H9 (cell line): ENCODE measurements around the gene DPP10. TPM values are rescaled to one million over a fixed set of nuclear protein-coding genes. Genes with fewer than 3 reads are reported as not detected.

Experiments
- DNase-seq: peaks from one replicate; pipeline ENCODE4 v3.0.0-alpha.2; 2017
- H2AFZ ChIP-seq: one replicate; pipeline ENCODE4 v1.6.1; 2013; ENCODE audit warnings: mild to moderate bottlenecking, low read length, control low read depth, moderate library complexity
- H2AK5ac ChIP-seq: 2 replicates; pipeline ENCODE4 v1.6.1; 2013; ENCODE audit warnings: low read length, control low read depth, mixed read lengths; ENCODE audit not compliant: insufficient read length
- H2BK120ac ChIP-seq: one replicate; pipeline ENCODE4 v1.6.1; 2013; ENCODE audit warnings: low read depth, mild to moderate bottlenecking, low read length, control low read depth, inconsistent platforms; ENCODE audit not compliant: poor library complexity, severe bottlenecking
- H2BK12ac ChIP-seq: 2 replicates; pipeline ENCODE4 v1.6.1; 2013; ENCODE audit warnings: low read length, control low read depth, mixed read lengths, low read depth; ENCODE audit not compliant: insufficient read length
- H2BK15ac ChIP-seq: 2 replicates; pipeline ENCODE4 v1.6.1; 2013; ENCODE audit warnings: low read depth, low read length, control low read depth
- H2BK20ac ChIP-seq: one replicate; pipeline ENCODE4 v1.6.1; 2013; ENCODE audit warnings: low read depth, mild to moderate bottlenecking, low read length, control low read depth, inconsistent platforms; ENCODE audit not compliant: poor library complexity, severe bottlenecking
- H2BK5ac ChIP-seq: 2 replicates; pipeline ENCODE4 v1.6.1; 2013; ENCODE audit warnings: low read length, control low read depth, mixed read lengths; ENCODE audit not compliant: insufficient read length
- H3K14ac ChIP-seq: 2 replicates; pipeline ENCODE4 v1.6.1; 2013; ENCODE audit warnings: low read length, control low read depth; ENCODE audit not compliant: insufficient read depth
- H3K18ac ChIP-seq: 2 replicates; pipeline ENCODE4 v1.6.1; 2013; ENCODE audit warnings: low read depth, mild to moderate bottlenecking, mixed read lengths, low read length, control low read depth; ENCODE audit not compliant: insufficient read length
- H3K23ac ChIP-seq: 2 replicates; pipeline ENCODE4 v1.6.1; 2013; ENCODE audit warnings: low read length, control low read depth, mixed read lengths, low read depth; ENCODE audit not compliant: insufficient read length
- H3K23me2 ChIP-seq: 2 replicates; pipeline ENCODE4 v1.6.1; 2013; ENCODE audit warnings: low read depth, mild to moderate bottlenecking, mixed read lengths, low read length, control low read depth; ENCODE audit not compliant: insufficient read length, poor library complexity, severe bottlenecking
- H3K27ac ChIP-seq: 2 replicates; pipeline ENCODE4 v1.5.1; 2013; ENCODE audit warnings: low read length, control low read depth, mixed read lengths, low read depth; ENCODE audit not compliant: insufficient read length
- H3K27me3 ChIP-seq: 2 replicates; pipeline ENCODE4 v1.6.1; 2013; ENCODE audit warnings: low read length, control low read depth, inconsistent platforms; ENCODE audit not compliant: insufficient read depth
- H3K4ac ChIP-seq: 2 replicates; pipeline ENCODE4 v1.6.1; 2013; ENCODE audit warnings: low read depth, mild to moderate bottlenecking, control low read depth, inconsistent platforms, low read length, moderate library complexity
- H3K4me1 ChIP-seq: 2 replicates; pipeline ENCODE4 v1.6.1; 2013; ENCODE audit warnings: low read length, control low read depth, inconsistent platforms; ENCODE audit not compliant: insufficient read depth
- H3K4me2 ChIP-seq: 2 replicates; pipeline ENCODE4 v1.6.1; 2013; ENCODE audit warnings: low read length, control low read depth, mixed read lengths; ENCODE audit not compliant: insufficient read length, insufficient read depth
- H3K56ac ChIP-seq: 2 replicates; pipeline ENCODE4 v1.6.1; 2013; ENCODE audit warnings: low read depth, mild to moderate bottlenecking, mixed read lengths, low read length, control low read depth; ENCODE audit not compliant: insufficient read length
- H3K79me1 ChIP-seq: 2 replicates; pipeline ENCODE4 v1.6.1; 2013; ENCODE audit warnings: low read depth, mild to moderate bottlenecking, moderate library complexity, low read length, control low read depth, inconsistent platforms; ENCODE audit not compliant: insufficient read depth, poor library complexity, severe bottlenecking
- H3K79me2 ChIP-seq: 2 replicates; pipeline ENCODE4 v1.6.1; 2013; ENCODE audit warnings: low read length, control low read depth, inconsistent platforms; ENCODE audit not compliant: insufficient read depth
- H3K9ac ChIP-seq: 2 replicates; pipeline ENCODE4 v1.6.1; 2013; ENCODE audit warnings: low read length, control low read depth, mixed read lengths; ENCODE audit not compliant: insufficient read length; ENCODE audit errors: extremely low read depth
- H3K9me3 ChIP-seq: one replicate; pipeline ENCODE4 v1.6.1; 2013; ENCODE audit warnings: low read depth, low read length, inconsistent platforms; ENCODE audit not compliant: control insufficient read depth
- H3T11ph ChIP-seq: one replicate; pipeline ENCODE4 v1.6.1; 2013; ENCODE audit warnings: mild to moderate bottlenecking, low read length, control low read depth, inconsistent platforms
- H4K20me1 ChIP-seq: one replicate; pipeline ENCODE4 v1.6.1; 2013; ENCODE audit not compliant: control insufficient read depth, insufficient read length, insufficient read depth
- H4K5ac ChIP-seq: 2 replicates; pipeline ENCODE4 v1.6.1; 2013; ENCODE audit warnings: low read depth, mild to moderate bottlenecking, mixed read lengths, low read length, control low read depth; ENCODE audit not compliant: insufficient read length
- H4K8ac ChIP-seq: replicated peaks from 2 replicates; pipeline ENCODE4 v1.6.1; 2013; ENCODE audit warnings: low read length, control low read depth, mixed read lengths, low read depth; ENCODE audit not compliant: insufficient read length
- H4K91ac ChIP-seq: 2 replicates; pipeline ENCODE4 v1.6.1; 2013; ENCODE audit warnings: low read depth, mild to moderate bottlenecking, moderate library complexity, mixed read lengths, low read length, control low read depth; ENCODE audit not compliant: insufficient read length
- H3K27ac Mint-ChIP-seq, 3 experiments: 2 replicates in 2 of 3; 3 replicates in 1 of 3; pipeline ENCODE4 v1.8.0; 2020 to 2021; ENCODE audit warnings: mixed read lengths in 3 of 3, mild to moderate bottlenecking in 1 of 3, moderate library complexity in 1 of 3
- H3K27me3 Mint-ChIP-seq: 2 replicates; pipeline ENCODE4 v1.8.0; 2021; ENCODE audit warnings: low read depth, mild to moderate bottlenecking, moderate library complexity, mixed read lengths
- H3K36me3 Mint-ChIP-seq, 3 experiments: 2 replicates in 2 of 3; 3 replicates in 1 of 3; pipeline ENCODE4 v1.8.0; 2020 to 2021; ENCODE audit warnings: low read depth in 3 of 3, mixed read lengths in 3 of 3; ENCODE audit not compliant: insufficient read depth in 1 of 3
- H3K4me1 Mint-ChIP-seq, 2 experiments: 2 replicates each; pipeline ENCODE4 v1.8.0; 2020; ENCODE audit warnings: mixed read lengths in 2 of 2
- H3K4me3 Mint-ChIP-seq, 2 experiments: 2 replicates in 1 of 2; 3 replicates in 1 of 2; pipeline ENCODE4 v1.8.0; 2020 to 2021; ENCODE audit warnings: mild to moderate bottlenecking in 2 of 2, mixed read lengths in 2 of 2, moderate library complexity in 1 of 2
- H3K9me3 Mint-ChIP-seq, 2 experiments: 2 replicates in 1 of 2; 3 replicates in 1 of 2; pipeline ENCODE4 v1.8.0; 2020; ENCODE audit warnings: mild to moderate bottlenecking in 2 of 2, mixed read lengths in 2 of 2, moderate library complexity in 1 of 2
- WGBS: extraction: QIAGEN DNeasy Blood & Tissue Kit; methylation state at CpG from one replicate; pipeline ENCODE4 v1.1.7; 2013; ENCODE audit warnings: missing lambda C conversion rate, low lambda C conversion rate, mixed read lengths; ENCODE audit not compliant: insufficient read length; ENCODE audit errors: extremely low coverage; 5-methylcytosine and 5-hydroxymethylcytosine counted together
- total RNA-seq: library from RNA; stranded (reverse); gene quantifications from 2 replicates; pipeline ENCODE4 v1.2.1, GENCODE V29; 2021
- TF ChIP-seq, protein P1 (sequence below): fragments of 200-600 bp; sonication (generic); conservative IDR thresholded peaks from 3 replicates; pipeline ENCODE4 v1.8.0; 2021; ENCODE audit warnings: antibody characterized with exemption, mild to moderate bottlenecking

Gene DPP10
- total RNA-seq, 1 experiment from 2014 or later: 11.3 TPM

DNA sequence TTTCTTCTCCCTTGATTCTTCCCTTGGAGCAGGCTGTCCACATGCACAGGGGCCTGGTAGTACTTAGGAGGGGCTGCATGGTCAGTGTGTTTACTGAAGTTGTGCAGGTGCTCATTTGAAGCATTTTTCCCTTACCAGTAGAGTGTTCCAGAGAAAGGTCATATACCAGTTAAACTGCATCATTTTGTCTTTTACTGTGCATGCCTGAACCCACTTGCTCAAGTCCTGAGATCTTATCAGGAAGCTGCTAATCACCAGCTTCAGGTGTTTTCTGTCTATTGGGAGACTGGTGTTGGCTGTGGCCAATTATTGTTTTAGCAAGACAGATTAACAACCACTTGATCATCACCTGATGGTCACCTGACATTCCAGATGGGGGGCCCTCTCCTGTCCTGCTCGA is 676.6 kb downstream of the DPP10 start:
- H4K91ac ChIP-seq: no peak overlapping the region
- Mint-ChIP-seq H3K4me3 (no peak overlapping the region), H3K9me3 (peaks cover 24 to 25% of the 10 kb centered on the region in 2 experiments; a peak in 4 of 5 replicates), H3K4me1 (peaks cover 11 to 21% of the 10 kb centered on the region in 2 experiments), H3K27me3 (no peaks in the 10 kb centered on the region), H3K27ac (0 out of 7 replicates have a peak overlapping the region, but pooled peaks of 1 of the 3 experiments have one; percentile 34), H3K36me3 (peaks cover 5 to 22% (median 14%) of the 10 kb centered on the region in 3 experiments; a peak in 6 of 7 replicates)
- no peak overlapping the region for H3K27ac ChIP-seq
- H3K9ac ChIP-seq: no peak overlapping the region
- H2AK5ac ChIP-seq: no peak overlapping the region
- no peaks in the 10 kb centered on the region for H3K23me2 ChIP-seq
- H3K9me3 ChIP-seq: peaks cover 5% of the 10 kb centered on the region
- H3K18ac ChIP-seq: no peak overlapping the region
- H3K4ac ChIP-seq: no peak overlapping the region
- H3K23ac ChIP-seq: no peak overlapping the region
- H3K79me2 ChIP-seq: no peaks in the 10 kb centered on the region
- no peak overlapping the region for H4K8ac ChIP-seq
- H2BK12ac ChIP-seq: no peak overlapping the region
- no peak overlapping the region for H3T11ph ChIP-seq
- H2BK120ac ChIP-seq: no peak overlapping the region
- no peaks in the 10 kb centered on the region for H3K79me1 ChIP-seq
- H3K56ac ChIP-seq: no peak overlapping the region
- H3K27me3 ChIP-seq: no peaks in the 10 kb centered on the region
- WGBS: no CpG with 5 or more reads among the region's 1 CpG
- no peaks in the 10 kb centered on the region for H4K20me1 ChIP-seq
- TF ChIP-seq, protein P1, sequence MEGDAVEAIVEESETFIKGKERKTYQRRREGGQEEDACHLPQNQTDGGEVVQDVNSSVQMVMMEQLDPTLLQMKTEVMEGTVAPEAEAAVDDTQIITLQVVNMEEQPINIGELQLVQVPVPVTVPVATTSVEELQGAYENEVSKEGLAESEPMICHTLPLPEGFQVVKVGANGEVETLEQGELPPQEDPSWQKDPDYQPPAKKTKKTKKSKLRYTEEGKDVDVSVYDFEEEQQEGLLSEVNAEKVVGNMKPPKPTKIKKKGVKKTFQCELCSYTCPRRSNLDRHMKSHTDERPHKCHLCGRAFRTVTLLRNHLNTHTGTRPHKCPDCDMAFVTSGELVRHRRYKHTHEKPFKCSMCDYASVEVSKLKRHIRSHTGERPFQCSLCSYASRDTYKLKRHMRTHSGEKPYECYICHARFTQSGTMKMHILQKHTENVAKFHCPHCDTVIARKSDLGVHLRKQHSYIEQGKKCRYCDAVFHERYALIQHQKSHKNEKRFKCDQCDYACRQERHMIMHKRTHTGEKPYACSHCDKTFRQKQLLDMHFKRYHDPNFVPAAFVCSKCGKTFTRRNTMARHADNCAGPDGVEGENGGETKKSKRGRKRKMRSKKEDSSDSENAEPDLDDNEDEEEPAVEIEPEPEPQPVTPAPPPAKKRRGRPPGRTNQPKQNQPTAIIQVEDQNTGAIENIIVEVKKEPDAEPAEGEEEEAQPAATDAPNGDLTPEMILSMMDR: no peak
- no peak overlapping the region for H2AFZ ChIP-seq
- no peak overlapping the region for H2BK15ac ChIP-seq
- H3K4me1 ChIP-seq: peaks cover 3% of the 10 kb centered on the region; the same call in 1 of the 2 replicates
- H3K4me2 ChIP-seq: no peak overlapping the region
- no peak for DNase-seq
- H2BK5ac ChIP-seq: no peak overlapping the region
- no peak overlapping the region for H4K5ac ChIP-seq
- no peak overlapping the region for H3K14ac ChIP-seq
- no peak overlapping the region for H2BK20ac ChIP-seq
